Pancreas (tissue), 10 donors: ENCODE data around the gene TRPC4AP. TPM values are rescaled to one million over a fixed set of nuclear protein-coding genes. Genes with fewer than 3 reads are reported as not detected.

Experiments used
- ATAC-seq, 4 donors: fragments of 200-7000 bp; cut with Tn5 transposase; one replicate each; pipeline versions ENCODE4 v1.8.0 to v1.9.1; 2020; ENCODE audit warnings: mild to moderate bottlenecking in 4 of 4, moderate library complexity in 4 of 4
- DNase-seq, 6 donors: peaks; one replicate each; pipeline ENCODE4 v3.0.0-alpha.2; 2020
- FAIRE-seq: peaks from 2 replicates; lab custom pipeline; 2012; peaks lifted over from hg19 to GRCh38; lab: Jason Lieb, UNC
- H3K27ac ChIP-seq, 4 donors: fragments of 200-600 bp; sonication (generic); 1 replicate in 3 of 4; 2 replicates in 1 of 4; pipeline versions ENCODE4 v1.5.0 to v1.8.0; 2020
- H3K27me3 ChIP-seq, 4 donors: fragments of 200-600 bp; one replicate each; pipeline ENCODE4 v1.8.0; 2021
- H3K36me3 ChIP-seq, 3 donors: fragments of 200-600 bp; sonication (generic) in 1 of 3; one replicate each; pipeline versions ENCODE4 v1.5.0 to v1.8.0; 2020 to 2021
- H3K4me1 ChIP-seq, 3 donors: fragments of 200-600 bp; one replicate each; pipeline ENCODE4 v1.8.0; 2021
- H3K4me3 ChIP-seq, 4 donors: fragments of 200-600 bp; sonication (generic) in 2 of 4; one replicate each; pipeline versions ENCODE4 v1.5.0 to v1.8.0; 2020 to 2021
- H3K9me3 ChIP-seq, 4 donors: fragments of 200-600 bp; one replicate each; pipeline ENCODE4 v1.8.0; 2021
- CTCF ChIP-seq, 4 donors: fragments of 200-600 bp; sonication (generic) in 3 of 4; IDR thresholded peaks; one replicate each; pipeline versions ENCODE4 v1.5.0 to v1.8.0; 2021; ENCODE audit warnings: antibody characterized with exemption in 4 of 4
- WGBS, 2 donors: extraction: QIAGEN DNeasy Blood & Tissue Kit; methylation state at CpG; one replicate each; pipeline ENCODE4 v1.1.7; 2013; 5-methylcytosine and 5-hydroxymethylcytosine counted together
- intact Hi-C, 3 donors: fragments of 100-400 bp; cut with DNase I; formaldehyde crosslinking; loops; one replicate each; pipeline versions ENCODE4 v1.11.1 to v1.14.2; 2022
- polyA plus RNA-seq, 2 donors: library from polyadenylated mRNA; stranded (reverse); fragments of 200-250 nt; gene quantifications; one replicate each; pipeline ENCODE4 v1.2.3, GENCODE V29; 2013
- total RNA-seq, 6 donors: library from RNA; stranded (reverse); fragmentation: NEBNext Ultra II Directional in 4 of 6; extraction: Animal tissue kit (Norgen Biotek cat#: 25700) in 4 of 6; gene quantifications; one replicate each; pipeline versions ENCODE4 v1.2.1 to v1.2.4, GENCODE V29; 2021 to 2023
- donor health status: healthy with polysubstance abuse.
- donor health status: DM: no; HTN: no; CAD: no; lungs with moderate emphysema.
- donor health status: DM: no; HTN: no; CAD: no.
- donor health status: control.
- donor health status: control.
- donor health status: Bipolar disorder and iron deficiency.
- donor health status: DM: yes; HTN: yes; CAD: no.
- donor health status: DM: no; HTN: no; CAD: no.
- donor health status: DM: no; HTN: no; CAD: no.
- donor health status: DM: yes; HTN: yes; CAD: no.

Gene TRPC4AP
- total and polyA plus RNA-seq, 8 donors = 30.7 to 43.1 (median 34.0) TPM

- intact Hi-C loops = no loop called here
- Histone ChIP-seq H3K27me3 (no peaks in the 10 kb centered on the region), H3K4me3 (no peak overlapping the region), H3K9me3 (no peaks in the 10 kb centered on the region), H3K4me1 (no peaks in the 10 kb centered on the region), H3K27ac (no peak overlapping the region), H3K36me3 (no peaks in the 10 kb centered on the region)
- FAIRE-seq = no peak
- no peak for DNase-seq
- 78% methylated on average over 2 of the region's 2 CpGs for WGBS, 2 donors
- no peak for ATAC-seq
- no peak for TF ChIP-seq CTCF (IDR thresholded peaks at IDR 0.05)
Measured at GRCh38 chr20:35027301-35027700, 65.3 kb downstream of the TRPC4AP start.

GRCh38 chr20:35025116-35025515 is 67.5 kb downstream of the TRPC4AP start:
- ATAC-seq (no peak), FAIRE-seq (no peak), DNase-seq (no peak)
- H3K27ac ChIP-seq = no peak overlapping the region
- no peaks in the 10 kb centered on the region for H3K4me1 ChIP-seq
- intact Hi-C loops = no loop called here
- peaks cover 0 to 13% (median 0%) of the 10 kb centered on the region in 3 donors for H3K36me3 ChIP-seq
- WGBS, 2 donors = 93 to 96% methylated on average over 3 of the region's 3 CpGs
- no peak for TF ChIP-seq CTCF (IDR thresholded peaks at IDR 0.05)
- no peaks in the 10 kb centered on the region for H3K9me3 ChIP-seq
- H3K4me3 ChIP-seq = no peak overlapping the region
- no peaks in the 10 kb centered on the region for H3K27me3 ChIP-seq

- Histone ChIP-seq H3K36me3 (peaks cover 0 to 19% (median 0%) of the 10 kb centered on the region in 3 donors), H3K27ac (no peak overlapping the region), H3K9me3 (no peaks in the 10 kb centered on the region), H3K4me3 (no peak overlapping the region), H3K27me3 (no peaks in the 10 kb centered on the region), H3K4me1 (no peaks in the 10 kb centered on the region)
- intact Hi-C loops = no loop called here
- WGBS, 2 donors = 91 to 94% methylated on average over 7 of the region's 7 CpGs
- no peak for DNase-seq
- TF ChIP-seq CTCF (IDR thresholded peaks at IDR 0.05) = no peak
- no peak for ATAC-seq
- FAIRE-seq = no peak
Measured at GRCh38 chr20:35023624-35024023, 69.0 kb downstream of the TRPC4AP start.

GRCh38 chr20:35021831-35022230 is 70.8 kb downstream of the TRPC4AP start:
- DNase-seq = no peak
- 91 to 94% methylated on average over 1 of the region's 1 CpG for WGBS, 2 donors
- ATAC-seq = no peak
- no peak for FAIRE-seq
- no peak overlapping the region for H3K4me3 ChIP-seq
- intact Hi-C loops = no loop called here
- H3K27ac ChIP-seq = no peak overlapping the region
- no peaks in the 10 kb centered on the region for H3K4me1 ChIP-seq
- TF ChIP-seq CTCF (IDR thresholded peaks at IDR 0.05) = no peak
- H3K27me3 ChIP-seq = no peaks in the 10 kb centered on the region
- no peaks in the 10 kb centered on the region for H3K9me3 ChIP-seq
- peaks cover 0 to 25% (median 0%) of the 10 kb centered on the region in 3 donors for H3K36me3 ChIP-seq

- H3K36me3 ChIP-seq = peaks cover 0 to 33% (median 0%) of the 10 kb centered on the region in 3 donors
- intact Hi-C loops = no loop called here
- no peaks in the 10 kb centered on the region for H3K4me1 ChIP-seq
- no peaks in the 10 kb centered on the region for H3K9me3 ChIP-seq
- ATAC-seq (peak in 1 of 4 donors; percentile 17), FAIRE-seq (no peak), DNase-seq (no peak)
- no peak overlapping the region for H3K27ac ChIP-seq
- no peaks in the 10 kb centered on the region for H3K27me3 ChIP-seq
- TF ChIP-seq CTCF (IDR thresholded peaks at IDR 0.05) = no peak
- no peak overlapping the region for H3K4me3 ChIP-seq
- WGBS, 2 donors = 80 to 81% methylated on average over 12 of the region's 12 CpGs
Measured at GRCh38 chr20:35021063-35021462, 71.5 kb downstream of the TRPC4AP start.
